ENCODE data around the gene PTP4A1.
"Not testable (repeated sequence)": the region's sequence is repeated elsewhere in the genome, so short reads cannot be mapped to it uniquely, and the experiment has no call there.

PTP4A1 gene

DNA sequence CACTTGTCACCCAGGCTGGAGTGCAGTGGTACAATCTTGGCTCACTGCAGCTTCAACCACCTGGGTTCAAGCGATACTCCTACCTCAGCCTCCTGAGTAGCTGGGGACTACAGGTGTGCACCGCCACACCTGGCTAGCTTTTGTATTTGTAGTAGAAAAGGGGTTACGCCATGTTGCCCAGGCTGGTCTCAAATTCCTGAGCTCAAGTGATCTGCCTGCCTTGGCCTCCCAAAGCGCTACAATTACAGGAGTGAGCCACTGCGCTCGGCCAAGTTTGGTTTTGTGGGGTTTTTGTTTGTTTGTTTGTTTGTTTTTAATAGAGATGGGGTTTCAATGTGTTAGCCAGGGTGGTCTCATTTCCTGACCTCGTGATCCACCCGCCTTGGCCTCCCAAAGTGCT lies 12.3 kb downstream of the PTP4A1 start:
- DNase-seq = no peak

DNA sequence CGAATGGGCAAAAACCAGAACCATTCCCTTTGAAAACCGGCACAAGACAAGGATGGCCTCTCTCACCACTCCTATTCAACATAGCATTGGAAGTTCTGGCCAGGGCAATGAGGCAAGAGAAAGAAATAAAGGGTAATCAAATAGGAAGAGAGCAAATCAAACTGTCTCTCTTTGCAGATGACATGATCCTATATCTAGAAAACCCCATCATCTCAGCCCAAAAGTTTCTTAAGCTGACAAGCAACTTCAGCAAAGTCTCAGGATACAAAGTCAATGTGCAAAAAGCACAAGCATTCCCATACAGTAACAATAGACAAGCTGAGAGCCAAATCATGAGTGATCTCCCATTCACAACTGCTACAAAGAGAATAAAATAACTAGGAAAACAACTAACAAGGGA lies 13.4 kb downstream of the PTP4A1 start:
- not testable (repeated sequence) for DNase-seq

DNA sequence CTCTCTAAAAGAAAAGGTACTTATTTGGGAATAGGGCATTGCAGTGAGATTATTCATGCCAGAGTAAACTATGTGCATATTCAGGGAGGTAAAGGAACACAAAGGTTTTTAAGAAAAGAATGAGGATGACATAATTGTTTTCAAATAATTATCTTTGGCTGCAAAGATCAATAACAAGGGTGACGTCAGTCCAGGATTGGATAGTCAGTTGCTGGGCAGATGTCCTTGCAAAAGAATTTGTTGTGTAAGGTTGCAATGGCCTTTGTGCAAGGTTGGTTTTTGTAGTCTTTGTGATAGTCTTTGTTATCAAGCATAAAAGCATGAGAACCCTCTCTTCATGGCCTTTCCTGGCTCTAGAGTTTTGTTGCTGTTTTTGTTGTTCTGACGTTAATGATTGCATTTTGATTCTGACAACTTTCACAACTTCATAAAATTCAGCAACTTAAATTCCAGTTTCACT lies 17.7 kb downstream of the PTP4A1 start:
- DNase-seq = no peak

DNA sequence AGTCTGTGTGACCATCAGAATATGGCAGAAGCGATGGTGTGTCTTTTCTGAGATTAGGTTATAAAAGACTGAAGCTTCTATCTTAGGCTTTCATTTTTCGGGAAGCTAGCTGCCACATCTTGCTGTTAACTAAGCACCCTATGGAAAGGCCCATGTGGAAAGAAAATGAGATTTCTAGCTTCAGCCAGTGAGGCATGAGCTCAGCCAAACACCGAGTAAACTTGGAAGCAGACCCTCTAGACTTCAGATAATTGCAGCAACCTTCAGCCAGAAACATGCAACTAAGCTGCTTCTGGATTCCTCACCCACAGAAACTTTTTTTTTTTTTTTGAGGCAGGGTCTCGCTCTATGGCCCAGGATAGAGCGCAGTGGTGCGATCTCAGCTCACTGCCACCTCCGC lies 20.6 kb downstream of the PTP4A1 start:
- DNase-seq = no peak

DNA sequence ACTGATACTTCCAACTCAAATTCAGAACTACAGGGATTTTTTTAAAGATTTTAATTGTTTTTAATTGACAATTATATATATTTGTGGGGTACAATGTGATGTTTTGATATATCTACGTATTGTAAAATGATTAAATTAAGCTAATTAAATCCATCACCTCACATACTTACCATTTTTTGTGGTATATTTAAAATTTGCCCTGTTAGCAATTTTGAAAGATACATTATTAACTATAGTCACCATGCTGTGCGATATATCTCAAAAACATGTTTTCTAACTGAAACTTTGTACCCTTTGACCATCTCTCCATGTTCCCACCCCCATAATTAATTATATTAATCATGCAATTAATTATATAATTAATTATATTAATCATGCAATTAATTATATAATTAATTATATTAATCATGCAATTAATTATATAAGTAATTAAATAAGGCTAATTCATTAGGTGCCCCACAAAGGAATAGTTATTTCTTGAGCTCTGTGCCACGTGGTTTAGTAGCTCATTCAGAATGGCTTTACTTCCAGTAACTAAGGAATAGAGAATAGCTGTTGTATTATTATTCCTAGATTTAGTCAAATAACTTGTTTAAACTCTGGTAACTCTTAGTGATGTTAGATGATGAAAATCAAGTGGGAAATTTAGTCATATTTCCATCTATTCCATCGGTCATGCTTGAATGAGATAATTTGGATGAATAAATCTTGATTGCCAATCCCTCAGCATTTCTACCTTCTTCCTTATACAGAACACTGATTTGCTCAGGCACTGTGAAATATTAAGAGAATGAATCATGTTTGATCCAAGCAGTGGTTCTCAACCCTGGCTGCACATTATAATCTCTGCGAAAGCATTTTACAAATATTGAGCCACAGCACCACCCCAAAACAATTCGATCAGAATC lies 25.1 kb downstream of the PTP4A1 start:
- no peak for DNase-seq

DNA sequence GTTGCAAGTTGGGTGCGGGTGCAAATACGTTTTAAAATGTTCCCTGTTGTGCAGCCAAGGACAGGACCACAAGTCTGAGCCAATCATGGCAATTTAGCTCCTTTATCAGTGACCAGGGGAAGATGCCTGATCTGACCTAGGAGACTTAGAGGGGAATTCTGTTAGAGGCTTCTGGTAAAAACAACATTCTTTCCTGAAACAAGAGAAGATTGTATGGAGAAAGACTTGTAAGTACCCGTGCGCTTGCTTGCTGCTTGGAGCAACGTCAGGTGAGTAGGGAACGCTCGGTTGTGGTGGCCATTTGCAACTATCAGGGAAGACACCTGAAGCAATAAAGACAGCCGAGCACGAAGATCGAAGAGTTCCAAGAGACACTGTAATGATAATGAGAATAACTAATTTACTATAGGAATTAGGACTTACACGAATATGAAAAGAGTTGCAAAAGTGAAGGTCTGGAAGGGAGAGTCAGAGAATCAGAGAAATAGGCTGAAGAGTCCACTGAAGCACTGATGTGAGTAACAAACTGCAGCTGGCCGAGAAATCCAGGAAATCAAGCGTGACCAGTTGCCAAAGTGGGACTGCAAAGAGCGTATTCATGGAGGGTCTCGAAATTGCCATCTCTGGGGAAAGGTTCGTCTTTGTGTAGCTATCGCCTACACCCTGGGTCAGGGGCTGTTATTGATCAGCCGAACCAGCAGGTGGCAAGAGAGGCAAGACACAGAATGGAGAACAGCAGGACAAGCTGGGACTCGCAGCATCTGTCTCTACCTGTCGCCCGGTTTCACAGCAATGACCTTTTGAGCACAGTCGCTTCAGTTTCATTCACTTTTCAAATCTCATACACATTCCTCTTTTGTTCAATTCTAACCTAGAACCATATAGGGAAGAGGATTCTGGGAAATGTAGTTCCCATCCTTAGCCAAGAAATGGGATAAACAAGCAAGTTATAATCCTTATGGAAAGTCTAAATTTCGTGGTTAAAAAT lies 26.1 kb downstream of the PTP4A1 start:
- peak; percentile 80 to 85 for DNase-seq

DNA sequence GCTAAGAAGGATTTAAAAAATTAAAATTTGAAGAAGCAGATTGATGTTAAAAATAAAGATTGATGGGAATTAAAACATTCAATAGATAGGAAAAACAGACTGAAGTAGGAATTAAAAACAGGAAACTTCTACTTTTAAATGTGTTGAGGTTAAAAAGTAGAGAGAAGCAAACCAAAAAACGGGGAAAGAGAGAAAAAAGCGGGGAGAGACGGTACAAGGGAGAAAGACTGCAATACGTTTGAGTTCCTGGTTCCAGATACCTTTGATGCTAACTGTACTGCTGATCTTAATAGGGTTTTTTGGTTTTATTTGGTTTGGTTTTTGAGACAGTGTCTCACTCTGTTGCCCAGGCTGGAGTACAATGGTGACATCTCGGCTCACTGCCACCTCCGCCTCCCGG lies 27.0 kb downstream of the PTP4A1 start:
- no peak for DNase-seq

DNA sequence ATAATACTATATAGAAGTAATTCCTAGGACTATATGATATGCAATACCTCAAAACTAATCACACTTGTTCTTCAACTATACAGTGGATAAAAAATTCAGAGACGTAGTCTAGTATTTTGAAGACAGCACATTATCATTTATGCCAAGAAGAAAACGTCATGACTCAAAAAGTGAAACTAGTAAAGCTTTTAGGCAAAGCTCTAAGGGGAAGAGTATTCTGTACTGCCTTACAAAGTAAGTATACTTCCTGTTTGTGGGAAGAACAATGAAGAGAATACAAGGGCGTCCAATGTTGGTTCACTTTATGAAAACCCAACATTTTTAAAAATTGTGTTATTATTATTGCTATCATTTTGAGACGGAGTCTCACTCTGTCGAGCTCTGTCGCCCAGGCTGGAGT lies 27.9 kb downstream of the PTP4A1 start:
- DNase-seq = no peak

DNA sequence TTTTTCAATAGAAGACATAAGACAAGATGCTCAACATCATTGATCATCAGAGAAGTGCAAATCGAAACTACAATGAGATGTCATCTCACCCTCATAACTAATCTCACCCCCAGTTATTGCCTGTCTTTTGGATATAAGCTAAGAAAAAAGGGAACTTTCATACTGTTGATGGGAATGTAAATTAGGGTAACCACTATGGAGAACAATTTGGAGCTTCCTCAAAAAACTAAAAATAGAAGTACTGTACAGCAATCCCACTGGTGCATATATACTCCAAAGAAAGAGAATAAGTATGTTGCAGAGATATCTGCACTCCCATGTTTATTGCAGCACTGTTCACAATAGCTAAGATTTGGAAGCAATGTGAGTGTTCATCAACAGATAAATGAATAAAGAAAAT lies 37.0 kb downstream of the PTP4A1 start:
- DNase-seq = no peak

DNA sequence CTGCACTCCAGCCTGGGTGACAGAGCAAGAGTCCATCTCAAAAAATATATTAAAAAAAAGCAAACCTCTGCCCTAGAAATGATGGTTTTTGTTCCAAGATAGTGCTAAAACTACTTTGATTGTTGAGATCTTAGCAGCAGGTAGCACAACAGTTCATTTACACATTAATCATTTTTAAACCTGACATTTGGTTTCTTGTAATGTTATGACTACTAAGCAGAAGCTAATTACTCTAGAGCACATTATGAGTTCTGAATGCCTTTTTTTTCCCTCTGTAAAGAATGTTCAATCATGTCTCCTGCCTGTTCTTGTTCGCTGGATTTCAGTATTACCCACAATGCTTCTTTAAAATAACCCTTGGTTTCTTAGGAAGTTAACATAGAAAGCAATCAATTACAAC lies 38.7 kb downstream of the PTP4A1 start:
- no peak for DNase-seq

DNA sequence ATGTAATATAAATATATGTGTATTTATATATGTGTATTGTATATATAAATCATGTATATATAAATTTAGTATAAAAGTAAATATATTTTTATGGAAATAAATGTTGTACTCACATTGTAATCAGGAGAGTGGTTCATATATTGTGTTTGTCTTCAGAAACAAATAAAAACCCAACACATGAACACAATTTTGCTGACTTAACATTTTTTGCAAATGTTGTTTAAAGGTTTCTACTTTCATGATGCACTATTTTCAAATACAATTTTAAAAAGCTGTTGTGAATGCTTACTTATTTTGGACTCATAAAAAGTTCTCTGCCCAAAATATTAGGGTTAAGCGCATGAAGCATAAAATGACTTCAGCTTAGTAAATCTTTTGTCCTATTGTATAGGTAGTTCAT lies 39.3 kb downstream of the PTP4A1 start:
- DNase-seq = no peak

DNA sequence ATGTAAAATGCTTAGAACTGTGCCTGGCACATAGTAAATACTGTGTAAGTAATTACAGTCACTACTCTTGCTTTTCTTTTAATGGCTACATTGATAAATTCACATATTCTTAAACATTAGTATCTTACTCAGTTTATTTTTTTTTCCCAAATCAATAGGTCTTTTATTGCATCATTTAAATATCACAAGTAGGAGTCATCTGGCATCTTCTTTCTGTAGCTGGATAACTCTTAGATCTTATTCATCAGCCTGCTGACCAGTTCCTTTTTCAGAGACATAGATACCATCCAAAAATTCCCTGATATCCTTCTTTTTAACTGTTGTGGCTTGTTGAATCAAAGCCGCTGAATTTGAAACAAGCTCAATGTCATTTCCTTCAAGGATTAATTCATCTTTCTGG lies 43.3 kb downstream of the PTP4A1 start:
- no peak for DNase-seq
